ENCODE results near the gene USP51.
A peak's percentile ranks its signal among the peaks of the same experiment; 100 is the strongest.

The USP51 gene

DNA sequence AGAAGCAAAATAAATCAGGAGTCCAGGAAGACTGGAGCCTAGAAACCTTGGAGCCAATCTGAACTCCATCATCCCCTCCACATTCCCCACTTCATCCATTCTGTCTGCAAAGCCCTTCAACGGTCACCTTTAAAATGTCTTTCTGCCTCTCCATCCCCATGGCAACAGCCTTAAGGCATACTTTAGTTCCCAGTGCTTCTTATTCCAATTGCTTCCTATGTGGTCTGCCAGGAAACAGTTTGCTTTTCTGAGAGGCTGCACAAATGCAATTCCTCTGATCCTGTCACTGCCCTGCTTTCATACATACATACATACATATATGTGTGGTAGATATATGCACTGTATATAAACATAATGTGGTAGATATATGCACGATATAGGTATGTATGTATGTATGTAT lies 38.5 kb downstream of the USP51 start:
- no peak for TF ChIP-seq YY1 (IDR thresholded peaks at IDR 0.05; ENCODE audit: low read depth)
- TF ChIP-seq CEBPB (IDR thresholded peaks at IDR 0.05), result no peak
- TF ChIP-seq ZBTB7A (IDR thresholded peaks at IDR 0.05; ENCODE audit: low read depth), result no peak
- TF ChIP-seq EP300 (IDR thresholded peaks at IDR 0.05; ENCODE audit: borderline replicate concordance), result no peak
- no peak for TF ChIP-seq RAD21 (IDR thresholded peaks at IDR 0.05; ENCODE audit: low read depth)
- TF ChIP-seq, protein P1, sequence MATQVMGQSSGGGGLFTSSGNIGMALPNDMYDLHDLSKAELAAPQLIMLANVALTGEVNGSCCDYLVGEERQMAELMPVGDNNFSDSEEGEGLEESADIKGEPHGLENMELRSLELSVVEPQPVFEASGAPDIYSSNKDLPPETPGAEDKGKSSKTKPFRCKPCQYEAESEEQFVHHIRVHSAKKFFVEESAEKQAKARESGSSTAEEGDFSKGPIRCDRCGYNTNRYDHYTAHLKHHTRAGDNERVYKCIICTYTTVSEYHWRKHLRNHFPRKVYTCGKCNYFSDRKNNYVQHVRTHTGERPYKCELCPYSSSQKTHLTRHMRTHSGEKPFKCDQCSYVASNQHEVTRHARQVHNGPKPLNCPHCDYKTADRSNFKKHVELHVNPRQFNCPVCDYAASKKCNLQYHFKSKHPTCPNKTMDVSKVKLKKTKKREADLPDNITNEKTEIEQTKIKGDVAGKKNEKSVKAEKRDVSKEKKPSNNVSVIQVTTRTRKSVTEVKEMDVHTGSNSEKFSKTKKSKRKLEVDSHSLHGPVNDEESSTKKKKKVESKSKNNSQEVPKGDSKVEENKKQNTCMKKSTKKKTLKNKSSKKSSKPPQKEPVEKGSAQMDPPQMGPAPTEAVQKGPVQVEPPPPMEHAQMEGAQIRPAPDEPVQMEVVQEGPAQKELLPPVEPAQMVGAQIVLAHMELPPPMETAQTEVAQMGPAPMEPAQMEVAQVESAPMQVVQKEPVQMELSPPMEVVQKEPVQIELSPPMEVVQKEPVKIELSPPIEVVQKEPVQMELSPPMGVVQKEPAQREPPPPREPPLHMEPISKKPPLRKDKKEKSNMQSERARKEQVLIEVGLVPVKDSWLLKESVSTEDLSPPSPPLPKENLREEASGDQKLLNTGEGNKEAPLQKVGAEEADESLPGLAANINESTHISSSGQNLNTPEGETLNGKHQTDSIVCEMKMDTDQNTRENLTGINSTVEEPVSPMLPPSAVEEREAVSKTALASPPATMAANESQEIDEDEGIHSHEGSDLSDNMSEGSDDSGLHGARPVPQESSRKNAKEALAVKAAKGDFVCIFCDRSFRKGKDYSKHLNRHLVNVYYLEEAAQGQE (IDR thresholded peaks at IDR 0.05; ENCODE audit: low read depth), result no peak
- TF ChIP-seq, protein P2, sequence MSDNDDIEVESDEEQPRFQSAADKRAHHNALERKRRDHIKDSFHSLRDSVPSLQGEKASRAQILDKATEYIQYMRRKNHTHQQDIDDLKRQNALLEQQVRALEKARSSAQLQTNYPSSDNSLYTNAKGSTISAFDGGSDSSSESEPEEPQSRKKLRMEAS (IDR thresholded peaks at IDR 0.05), result no peak
- TF ChIP-seq EGR1 (IDR thresholded peaks at IDR 0.05), result no peak
- TF ChIP-seq, protein P3, sequence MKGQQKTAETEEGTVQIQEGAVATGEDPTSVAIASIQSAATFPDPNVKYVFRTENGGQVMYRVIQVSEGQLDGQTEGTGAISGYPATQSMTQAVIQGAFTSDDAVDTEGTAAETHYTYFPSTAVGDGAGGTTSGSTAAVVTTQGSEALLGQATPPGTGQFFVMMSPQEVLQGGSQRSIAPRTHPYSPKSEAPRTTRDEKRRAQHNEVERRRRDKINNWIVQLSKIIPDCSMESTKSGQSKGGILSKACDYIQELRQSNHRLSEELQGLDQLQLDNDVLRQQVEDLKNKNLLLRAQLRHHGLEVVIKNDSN (IDR thresholded peaks at IDR 0.05), result no peak
- TF ChIP-seq TEAD4 (IDR thresholded peaks at IDR 0.05), result no peak
- TF ChIP-seq TCF12 (IDR thresholded peaks at IDR 0.05; ENCODE audit: low read depth), result no peak
- no peak for TF ChIP-seq CREB1 (IDR thresholded peaks at IDR 0.05; ENCODE audit: low read depth)
- no peak for TF ChIP-seq TAF1 (IDR thresholded peaks at IDR 0.05; ENCODE audit: low read depth)
- no peak for TF ChIP-seq FOXM1 (IDR thresholded peaks at IDR 0.05; ENCODE audit: borderline replicate concordance, low read depth)
- no peak for TF ChIP-seq NFIC (IDR thresholded peaks at IDR 0.05)

DNA sequence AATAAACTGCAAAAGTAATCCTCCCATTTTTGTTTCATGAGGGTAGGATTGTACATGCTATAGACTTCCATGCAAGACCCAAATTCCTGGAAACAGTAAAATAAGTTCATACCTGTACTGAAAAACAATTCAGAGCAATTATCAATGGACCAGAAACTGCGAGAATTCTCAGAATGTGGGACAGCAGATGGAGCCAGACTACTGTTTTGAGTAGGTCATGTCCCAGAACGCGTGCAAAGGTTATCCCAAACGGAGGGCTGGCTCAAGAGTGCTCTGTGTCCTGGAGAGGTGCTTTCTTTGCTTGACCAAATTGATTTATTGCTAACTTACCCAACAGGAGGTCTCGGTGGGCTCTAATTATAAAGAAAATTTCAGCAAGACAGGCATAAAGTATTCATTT lies 39.4 kb downstream of the USP51 start:
- TF ChIP-seq FOXM1 (IDR thresholded peaks at IDR 0.05; ENCODE audit: borderline replicate concordance, low read depth) (no peak), CREB1 (IDR thresholded peaks at IDR 0.05; ENCODE audit: low read depth) (no peak), TEAD4 (IDR thresholded peaks at IDR 0.05) (no peak), YY1 (IDR thresholded peaks at IDR 0.05; ENCODE audit: low read depth) (no peak), RAD21 (IDR thresholded peaks at IDR 0.05; ENCODE audit: low read depth) (peak; percentile 32; the same call in 1 of the 2 replicates)
- TF ChIP-seq, protein P3 (IDR thresholded peaks at IDR 0.05), result no peak
- TF ChIP-seq, protein P1 (IDR thresholded peaks at IDR 0.05; ENCODE audit: low read depth), result no peak

Measured in Ishikawa (cell line).